ENCODE measurements around the gene APCDD1L.
A peak's percentile ranks its signal among the peaks of the same experiment; 100 is the strongest.

Gene APCDD1L

GRCh38 chr20:58450254-58450653 lies 64.9 kb downstream of the APCDD1L start:
- FAIRE-seq (peak; percentile 13), DNase-seq (ENCODE audit: insufficient read length, low spot score) (no peak)
- TF ChIP-seq POU2F2 (IDR thresholded peaks at IDR 0.05; ENCODE audit: low read depth, low read length) (no peak), POLR2A (IDR thresholded peaks at IDR 0.05; ENCODE audit: low read depth, low read length) (no peak), TAF1 (IDR thresholded peaks at IDR 0.05; ENCODE audit: low read depth, low read length) (no peak), POLR2AphosphoS5 (IDR thresholded peaks at IDR 0.05; ENCODE audit: low read depth, low read length) (no peak), PAX5 (IDR thresholded peaks at IDR 0.05; ENCODE audit: insufficient read depth, low read length, severe bottlenecking) (no peak), SPI1 (IDR thresholded peaks at IDR 0.05; ENCODE audit: low read depth, low read length) (no peak)

- FAIRE-seq (no peak), DNase-seq (ENCODE audit: insufficient read length, low spot score) (no peak)
- TF ChIP-seq POLR2A (IDR thresholded peaks at IDR 0.05; ENCODE audit: low read depth, low read length): no peak
- no peak for TF ChIP-seq TAF1 (IDR thresholded peaks at IDR 0.05; ENCODE audit: low read depth, low read length)
- TF ChIP-seq POLR2AphosphoS5 (IDR thresholded peaks at IDR 0.05; ENCODE audit: low read depth, low read length): no peak
- TF ChIP-seq PAX5 (IDR thresholded peaks at IDR 0.05; ENCODE audit: insufficient read depth, low read length, severe bottlenecking): no peak
- no peak for TF ChIP-seq SPI1 (IDR thresholded peaks at IDR 0.05; ENCODE audit: low read depth, low read length)
- no peak for TF ChIP-seq POU2F2 (IDR thresholded peaks at IDR 0.05; ENCODE audit: low read depth, low read length)
These were observed 65.4 kb downstream of the APCDD1L start for GRCh38 chr20:58449681-58450221.

- no peak for FAIRE-seq
- no peak for TF ChIP-seq POU2F2 (IDR thresholded peaks at IDR 0.05; ENCODE audit: low read depth, low read length)
- TF ChIP-seq TAF1 (IDR thresholded peaks at IDR 0.05; ENCODE audit: low read depth, low read length): no peak
- TF ChIP-seq POLR2AphosphoS5 (IDR thresholded peaks at IDR 0.05; ENCODE audit: low read depth, low read length): no peak
- TF ChIP-seq SPI1 (IDR thresholded peaks at IDR 0.05; ENCODE audit: low read depth, low read length): no peak
- TF ChIP-seq PAX5 (IDR thresholded peaks at IDR 0.05; ENCODE audit: insufficient read depth, low read length, severe bottlenecking): no peak
- TF ChIP-seq POLR2A (IDR thresholded peaks at IDR 0.05; ENCODE audit: low read depth, low read length): no peak
- no peak for DNase-seq (ENCODE audit: insufficient read length, low spot score)
These were observed 66.2 kb downstream of the APCDD1L start for GRCh38 chr20:58448958-58449357.

GRCh38 chr20:58447511-58448391 lies 67.4 kb downstream of the APCDD1L start:
- TF ChIP-seq POU2F2 (IDR thresholded peaks at IDR 0.05; ENCODE audit: low read depth, low read length) (no peak), SPI1 (IDR thresholded peaks at IDR 0.05; ENCODE audit: low read depth, low read length) (no peak), POLR2A (IDR thresholded peaks at IDR 0.05; ENCODE audit: low read depth, low read length) (no peak), POLR2AphosphoS5 (IDR thresholded peaks at IDR 0.05; ENCODE audit: low read depth, low read length) (no peak), TAF1 (IDR thresholded peaks at IDR 0.05; ENCODE audit: low read depth, low read length) (no peak), PAX5 (IDR thresholded peaks at IDR 0.05; ENCODE audit: insufficient read depth, low read length, severe bottlenecking) (no peak)
- FAIRE-seq (peak; percentile 38), DNase-seq (ENCODE audit: insufficient read length, low spot score) (no peak)

GRCh38 chr20:58446960-58447265 lies 68.3 kb downstream of the APCDD1L start:
- TF ChIP-seq SPI1 (IDR thresholded peaks at IDR 0.05; ENCODE audit: low read depth, low read length): no peak
- DNase-seq (ENCODE audit: insufficient read length, low spot score) (no peak), FAIRE-seq (no peak)

GRCh38 chr20:58446264-58446959 lies 68.8 kb downstream of the APCDD1L start:
- FAIRE-seq: no peak
- TF ChIP-seq POLR2AphosphoS5 (IDR thresholded peaks at IDR 0.05; ENCODE audit: low read depth, low read length) (no peak), PAX5 (IDR thresholded peaks at IDR 0.05; ENCODE audit: insufficient read depth, low read length, severe bottlenecking) (no peak), SPI1 (IDR thresholded peaks at IDR 0.05; ENCODE audit: low read depth, low read length) (no peak), POLR2A (IDR thresholded peaks at IDR 0.05; ENCODE audit: low read depth, low read length) (no peak), TAF1 (IDR thresholded peaks at IDR 0.05; ENCODE audit: low read depth, low read length) (no peak), POU2F2 (IDR thresholded peaks at IDR 0.05; ENCODE audit: low read depth, low read length) (no peak)
- no peak for DNase-seq (ENCODE audit: insufficient read length, low spot score)

- TF ChIP-seq POLR2AphosphoS5 (IDR thresholded peaks at IDR 0.05; ENCODE audit: low read depth, low read length) (no peak), PAX5 (IDR thresholded peaks at IDR 0.05; ENCODE audit: insufficient read depth, low read length, severe bottlenecking) (no peak), SPI1 (IDR thresholded peaks at IDR 0.05; ENCODE audit: low read depth, low read length) (no peak), TAF1 (IDR thresholded peaks at IDR 0.05; ENCODE audit: low read depth, low read length) (no peak), POLR2A (IDR thresholded peaks at IDR 0.05; ENCODE audit: low read depth, low read length) (no peak), POU2F2 (IDR thresholded peaks at IDR 0.05; ENCODE audit: low read depth, low read length) (no peak)
- DNase-seq (ENCODE audit: insufficient read length, low spot score): no peak
- FAIRE-seq: no peak
These were observed 70.4 kb downstream of the APCDD1L start for GRCh38 chr20:58444746-58445255.

GRCh38 chr20:58441723-58442122 lies 73.5 kb downstream of the APCDD1L start:
- no peak for FAIRE-seq
- DNase-seq (ENCODE audit: insufficient read length, low spot score): no peak
- TF ChIP-seq SPI1 (IDR thresholded peaks at IDR 0.05; ENCODE audit: low read depth, low read length) (no peak), TAF1 (IDR thresholded peaks at IDR 0.05; ENCODE audit: low read depth, low read length) (no peak)

- TF ChIP-seq SPI1 (IDR thresholded peaks at IDR 0.05; ENCODE audit: low read depth, low read length): no peak
- no peak for TF ChIP-seq POLR2AphosphoS5 (IDR thresholded peaks at IDR 0.05; ENCODE audit: low read depth, low read length)
- no peak for TF ChIP-seq TAF1 (IDR thresholded peaks at IDR 0.05; ENCODE audit: low read depth, low read length)
- FAIRE-seq (no peak), DNase-seq (ENCODE audit: insufficient read length, low spot score) (no peak)
These were observed 75.0 kb downstream of the APCDD1L start for GRCh38 chr20:58440021-58440767.

All from GM12891 (cell line).